Mesenchymal stem cell (in vitro differentiated cells and primary cell): Measurements from ENCODE around the gene CELF4.
A peak's percentile ranks its signal among the peaks of the same experiment; 100 is the strongest.

Experiments
- DNase-seq: peaks from one replicate; pipeline ENCODE4 v3.0.0-alpha.2; 2013
- H2AFZ ChIP-seq: one replicate; pipeline ENCODE4 v1.6.1; 2013; ENCODE audit warnings: low read depth, mild to moderate bottlenecking, control low read depth, inconsistent platforms, low read length, moderate library complexity
- H2AK5ac ChIP-seq: 2 replicates; pipeline ENCODE4 v1.6.1; 2013; ENCODE audit warnings: low read length, moderate library complexity, mild to moderate bottlenecking, inconsistent platforms; ENCODE audit not compliant: severe bottlenecking
- H2BK120ac ChIP-seq: one replicate; pipeline ENCODE4 v1.6.1; 2013; ENCODE audit warnings: low read depth, mild to moderate bottlenecking, inconsistent platforms, low read length, moderate library complexity
- H2BK12ac ChIP-seq, 2 experiments: one replicate each; pipeline ENCODE4 v1.6.1; 2013; ENCODE audit warnings: inconsistent platforms in 2 of 2, low read length in 2 of 2, mild to moderate bottlenecking in 2 of 2, moderate library complexity in 2 of 2, control low read depth in 1 of 2
- H2BK15ac ChIP-seq: one replicate; pipeline ENCODE4 v1.6.1; 2013; ENCODE audit warnings: mild to moderate bottlenecking, low read depth, inconsistent platforms; ENCODE audit not compliant: poor library complexity, severe bottlenecking
- H2BK5ac ChIP-seq: 2 replicates; pipeline ENCODE4 v1.6.1; 2013; ENCODE audit warnings: low read depth, mild to moderate bottlenecking, low read length, control low read depth, inconsistent platforms; ENCODE audit not compliant: poor library complexity, severe bottlenecking
- H3K14ac ChIP-seq, 2 experiments: one replicate each; pipeline ENCODE4 v1.6.1; 2013; ENCODE audit warnings: inconsistent platforms in 2 of 2, low read length in 2 of 2, control low read depth in 1 of 2, mild to moderate bottlenecking in 1 of 2, moderate library complexity in 1 of 2
- H3K18ac ChIP-seq, 2 experiments: one replicate each; pipeline ENCODE4 v1.6.1; 2013; ENCODE audit warnings: inconsistent platforms in 2 of 2, low read length in 2 of 2, control low read depth in 1 of 2, low read depth in 1 of 2, mild to moderate bottlenecking in 1 of 2
- H3K23ac ChIP-seq, 2 experiments: one replicate each; pipeline ENCODE4 v1.6.1; 2013; ENCODE audit warnings: inconsistent platforms in 2 of 2, low read length in 2 of 2, mild to moderate bottlenecking in 2 of 2, moderate library complexity in 2 of 2, control low read depth in 1 of 2
- H3K27ac ChIP-seq: 2 replicates; pipeline ENCODE4 v1.5.1; 2013; ENCODE audit warnings: mild to moderate bottlenecking, moderate library complexity, low read length, control low read depth, inconsistent platforms; ENCODE audit not compliant: poor library complexity, severe bottlenecking
- H3K27me3 ChIP-seq, 2 experiments: 2 replicates each; pipeline versions ENCODE4 v1.6.1 to v1.7.0; 2013; ENCODE audit warnings: low read length in 2 of 2, mild to moderate bottlenecking in 2 of 2, moderate library complexity in 2 of 2, control low read depth in 1 of 2, inconsistent platforms in 1 of 2; ENCODE audit not compliant: control insufficient read depth in 1 of 2, insufficient read depth in 1 of 2
- H3K36me3 ChIP-seq, 2 experiments: 2 replicates each; pipeline versions ENCODE4 v1.6.1 to v1.7.0; 2013; ENCODE audit warnings: low read length in 2 of 2, control low read depth in 1 of 2, inconsistent platforms in 1 of 2, low read depth in 1 of 2, mild to moderate bottlenecking in 1 of 2; ENCODE audit not compliant: insufficient read depth in 2 of 2, control insufficient read depth in 1 of 2
- H3K4ac ChIP-seq, 2 experiments: one replicate each; pipeline ENCODE4 v1.6.1; 2013; ENCODE audit warnings: inconsistent platforms in 2 of 2, low read length in 2 of 2, mild to moderate bottlenecking in 2 of 2, moderate library complexity in 2 of 2, control low read depth in 1 of 2, low read depth in 1 of 2
- H3K4me1 ChIP-seq: 2 replicates; pipeline ENCODE4 v1.6.1; 2013; ENCODE audit warnings: low read depth, low read length, control low read depth; ENCODE audit not compliant: control insufficient read depth, insufficient read depth
- H3K4me2 ChIP-seq: 2 replicates; pipeline ENCODE4 v1.6.1; 2013; ENCODE audit warnings: low read length, mild to moderate bottlenecking, inconsistent platforms; ENCODE audit not compliant: poor library complexity, severe bottlenecking
- H3K4me3 ChIP-seq, 2 experiments: 2 replicates each; pipeline versions ENCODE4 v1.5.1 to v1.7.0; 2013; ENCODE audit warnings: low read length in 2 of 2, mild to moderate bottlenecking in 2 of 2, control low read depth in 1 of 2, low read depth in 1 of 2; ENCODE audit not compliant: insufficient read depth in 1 of 2
- H3K79me1 ChIP-seq: replicated peaks from 2 replicates; pipeline ENCODE4 v1.6.1; 2013; ENCODE audit warnings: mild to moderate bottlenecking, control low read depth, low read length, inconsistent platforms; ENCODE audit not compliant: poor library complexity, severe bottlenecking
- H3K9ac ChIP-seq: 2 replicates; pipeline ENCODE4 v1.7.0; 2013; ENCODE audit warnings: mild to moderate bottlenecking, low read length, moderate library complexity
- H3K9me3 ChIP-seq: 2 replicates; pipeline ENCODE4 v1.7.0; 2013; ENCODE audit warnings: mild to moderate bottlenecking, low read length; ENCODE audit not compliant: control insufficient read depth
- H4K8ac ChIP-seq: one replicate; pipeline ENCODE4 v1.6.1; 2013; ENCODE audit warnings: inconsistent platforms, mild to moderate bottlenecking, low read length, moderate library complexity
- H4K91ac ChIP-seq: one replicate; pipeline ENCODE4 v1.6.1; 2013; ENCODE audit warnings: mild to moderate bottlenecking, low read length, inconsistent platforms
- WGBS: methylation state at CpG from one replicate; pipeline ENCODE4 v1.1.7; 2013; ENCODE audit warnings: mixed read lengths; 5-methylcytosine and 5-hydroxymethylcytosine counted together

CELF4 gene

DNA sequence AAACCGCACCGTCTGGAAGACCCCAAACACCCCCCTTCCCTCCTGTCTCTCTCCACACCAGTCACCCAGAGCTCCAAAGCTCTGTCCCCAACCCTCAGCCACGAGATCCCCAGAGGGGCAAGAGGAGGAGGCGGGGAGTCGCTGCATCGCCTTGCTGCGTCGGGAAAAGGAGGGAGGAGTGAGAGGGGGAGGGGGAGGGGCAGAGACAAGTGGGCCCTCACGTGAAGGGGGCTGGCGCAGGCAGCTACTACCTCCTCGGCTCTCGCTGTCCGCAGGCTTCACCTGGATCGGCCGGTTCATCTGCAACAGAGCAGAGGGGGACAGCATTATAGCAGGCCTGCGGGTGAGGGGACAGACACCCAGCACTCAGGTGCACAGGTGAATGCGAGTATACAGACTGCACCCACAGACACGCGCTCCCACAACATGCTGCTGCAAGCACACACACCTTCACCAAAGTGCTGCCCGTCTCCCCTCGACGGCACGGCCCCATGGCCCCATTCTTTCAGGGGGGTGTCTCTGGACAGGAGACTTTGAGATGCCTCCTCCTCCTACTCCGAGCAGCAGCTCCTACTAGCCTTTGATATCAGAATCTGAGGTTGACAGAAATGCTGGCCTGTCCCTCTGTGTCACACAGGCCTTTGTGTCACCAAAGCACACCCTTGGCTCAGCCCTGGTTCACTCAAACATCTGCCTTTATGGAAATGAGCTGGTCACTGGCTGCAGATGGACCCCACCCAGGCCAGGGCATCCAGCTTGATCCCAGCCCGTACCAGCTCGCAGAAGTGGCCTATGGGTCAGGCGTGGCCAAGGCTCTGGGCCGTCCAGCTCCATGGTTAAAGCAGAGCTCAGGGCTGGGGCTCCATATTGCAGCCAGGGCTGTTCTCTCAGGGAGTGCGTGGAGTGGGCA, 243.8 kb downstream of the CELF4 start:
- no peak overlapping the region for H3K18ac ChIP-seq
- no peak overlapping the region for H2BK15ac ChIP-seq
- no peaks in the 10 kb centered on the region for H3K9me3 ChIP-seq
- no peaks in the 10 kb centered on the region for H3K79me1 ChIP-seq
- H3K9ac ChIP-seq, result no peak overlapping the region
- no peak overlapping the region for H3K14ac ChIP-seq
- H2BK5ac ChIP-seq, result no peak overlapping the region
- no peak overlapping the region for H4K91ac ChIP-seq
- H4K8ac ChIP-seq, result no peak overlapping the region
- WGBS, result 68% methylated on average over 27 of the region's 29 CpGs
- H3K27ac ChIP-seq, result no peak overlapping the region
- no peak overlapping the region for H3K4me3 ChIP-seq
- H3K4me2 ChIP-seq, result no peak overlapping the region
- H2BK120ac ChIP-seq, result no peak overlapping the region
- H3K4me1 ChIP-seq, result peaks cover 2% of the 10 kb centered on the region
- no peak overlapping the region for H3K4ac ChIP-seq
- no peak overlapping the region for H2BK12ac ChIP-seq
- H3K36me3 ChIP-seq, result no peaks in the 10 kb centered on the region
- DNase-seq, result no peak
- H2AFZ ChIP-seq, result no peak overlapping the region
- no peak overlapping the region for H2AK5ac ChIP-seq
- H3K27me3 ChIP-seq, result peaks cover 50 to 64% of the 10 kb centered on the region in 2 experiments
- peak overlapping the region in 1 of 2 experiments; percentile 14 for H3K23ac ChIP-seq

DNA sequence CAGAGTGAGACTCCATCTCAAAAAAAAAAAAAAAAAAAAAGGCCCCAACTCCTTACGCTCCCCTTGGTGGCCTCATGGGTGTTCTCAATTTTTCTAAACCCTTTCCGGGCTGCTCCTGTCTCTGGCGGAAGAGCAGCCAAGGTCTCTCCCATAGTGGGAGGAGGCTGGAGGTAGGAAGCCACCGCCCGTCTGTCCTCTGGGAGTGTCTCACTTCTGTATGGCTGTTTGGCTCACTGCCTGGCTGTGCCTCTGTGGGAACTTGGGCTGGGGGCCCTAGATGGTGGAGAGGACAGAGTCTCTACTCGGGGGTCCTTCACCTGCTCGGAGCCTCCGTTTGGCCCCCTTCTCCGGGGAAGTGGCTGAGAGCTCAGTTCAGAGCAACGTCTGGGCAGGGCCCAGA, 245.3 kb downstream of the CELF4 start:
- Histone ChIP-seq H3K9ac (no peak overlapping the region), H2AK5ac (no peak overlapping the region), H3K4me1 (peaks cover 6% of the 10 kb centered on the region), H2BK15ac (no peak overlapping the region), H3K27me3 (peaks cover 47 to 58% of the 10 kb centered on the region in 2 experiments), H4K8ac (no peak overlapping the region), H3K4ac (no peak overlapping the region), H3K18ac (no peak overlapping the region), H3K9me3 (no peaks in the 10 kb centered on the region), H2BK5ac (no peak overlapping the region), H3K36me3 (no peaks in the 10 kb centered on the region), H3K27ac (no peak overlapping the region), H3K79me1 (no peaks in the 10 kb centered on the region), H3K23ac (no peak overlapping the region), H3K4me2 (no peak overlapping the region), H3K14ac (no peak overlapping the region), H3K4me3 (no peak overlapping the region), H2BK120ac (no peak overlapping the region), H2AFZ (no peak overlapping the region), H2BK12ac (no peak overlapping the region), H4K91ac (no peak overlapping the region)
- no peak for DNase-seq
- 85% methylated on average over 10 of the region's 10 CpGs for WGBS

DNA sequence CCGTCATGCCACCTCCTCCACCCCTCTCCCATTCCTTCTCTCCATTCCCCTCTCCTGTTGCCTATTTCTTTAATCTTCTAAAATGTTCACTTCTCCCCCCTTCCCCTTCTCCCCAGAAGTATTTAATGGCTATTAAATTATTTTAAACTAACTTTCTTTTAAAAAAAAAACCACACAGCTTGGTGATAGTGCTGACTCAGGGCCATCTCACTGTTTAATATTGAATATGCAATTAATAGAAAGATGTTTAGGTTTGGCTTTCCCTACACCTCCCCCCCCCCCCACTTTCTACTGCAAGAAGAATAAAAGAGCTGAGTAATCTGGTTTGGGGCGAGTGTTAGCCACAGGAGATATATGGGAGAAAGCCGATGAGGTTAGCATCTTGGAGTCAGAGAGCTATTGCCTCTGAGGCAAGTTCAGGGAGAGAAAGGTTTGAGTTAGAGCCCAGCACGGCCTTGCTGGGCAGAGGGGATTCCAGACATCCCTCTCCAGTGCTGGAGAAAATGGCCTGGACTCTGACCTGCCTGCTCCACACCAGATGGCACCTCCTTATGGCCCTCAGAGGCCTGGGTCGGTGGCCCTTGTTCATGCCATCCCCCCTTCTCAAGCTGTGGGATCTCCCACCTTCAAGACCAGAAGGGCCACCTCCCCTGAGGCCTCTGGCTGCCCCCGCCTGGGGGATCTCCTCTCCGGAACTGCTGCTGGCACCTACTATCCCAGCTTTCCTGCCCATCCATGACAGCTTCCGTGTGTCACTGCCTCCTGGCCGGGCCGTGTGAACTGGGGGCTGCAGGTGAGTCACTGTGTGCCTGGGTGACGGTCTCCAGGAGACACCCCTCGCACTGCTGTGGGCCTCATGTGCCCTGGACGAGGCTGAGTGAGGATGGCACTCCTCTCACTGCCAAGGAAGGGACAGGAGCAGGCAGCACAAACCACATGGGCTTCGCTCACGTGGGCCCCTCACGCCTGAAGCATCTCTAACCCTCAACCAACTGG, 246.9 kb downstream of the CELF4 start:
- Histone ChIP-seq H2BK15ac (no peak overlapping the region), H4K91ac (no peak overlapping the region), H3K4me3 (no peak overlapping the region), H3K9ac (no peak overlapping the region), H3K27ac (no peak overlapping the region), H3K14ac (no peak overlapping the region), H2AK5ac (no peak overlapping the region), H2BK5ac (no peak overlapping the region), H3K18ac (no peak overlapping the region), H3K9me3 (no peaks in the 10 kb centered on the region), H3K4me2 (no peak overlapping the region), H3K4ac (no peak overlapping the region), H4K8ac (no peak overlapping the region), H2BK12ac (no peak overlapping the region), H3K79me1 (no peaks in the 10 kb centered on the region), H3K4me1 (peaks cover 6% of the 10 kb centered on the region), H3K36me3 (no peaks in the 10 kb centered on the region), H2BK120ac (no peak overlapping the region), H2AFZ (no peak overlapping the region), H3K23ac (no peak overlapping the region), H3K27me3 (peaks cover 36 to 47% of the 10 kb centered on the region in 2 experiments)
- WGBS, result 79% methylated on average over 15 of the region's 16 CpGs
- DNase-seq, result no peak

GRCh38 chr18:37317486-37317885, 248.1 kb downstream of the CELF4 start:
- no peak overlapping the region for H4K8ac ChIP-seq
- H3K27me3 ChIP-seq, result peaks cover 25 to 44% of the 10 kb centered on the region in 2 experiments
- H3K36me3 ChIP-seq, result no peaks in the 10 kb centered on the region
- H3K9me3 ChIP-seq, result no peaks in the 10 kb centered on the region
- H2AK5ac ChIP-seq, result no peak overlapping the region
- WGBS, result 80% methylated on average over 1 of the region's 2 CpGs
- H2BK120ac ChIP-seq, result no peak overlapping the region
- no peak overlapping the region for H3K4me2 ChIP-seq
- no peak overlapping the region for H3K18ac ChIP-seq
- H3K4me3 ChIP-seq, result no peak overlapping the region
- DNase-seq, result no peak
- H3K14ac ChIP-seq, result no peak overlapping the region
- H3K23ac ChIP-seq, result no peak overlapping the region
- H2BK12ac ChIP-seq, result no peak overlapping the region
- no peak overlapping the region for H2BK15ac ChIP-seq
- no peak overlapping the region for H2AFZ ChIP-seq
- H3K4me1 ChIP-seq, result peaks cover 6% of the 10 kb centered on the region
- H4K91ac ChIP-seq, result no peak overlapping the region
- no peaks in the 10 kb centered on the region for H3K79me1 ChIP-seq
- H3K4ac ChIP-seq, result no peak overlapping the region
- no peak overlapping the region for H3K9ac ChIP-seq
- H3K27ac ChIP-seq, result no peak overlapping the region
- H2BK5ac ChIP-seq, result no peak overlapping the region
